WTC11 (cell line): ENCODE data around the gene DKC1.

Experiments used
- ATF2 ChIP-seq: sonication (generic); formaldehyde crosslinking; IDR thresholded peaks from 2 replicates; pipeline ENCODE4 v1.8.1; 2022; ENCODE audit warnings: low read depth, missing genetic modification reagents, borderline replicate concordance
- CREB1 ChIP-seq: sonication (generic); formaldehyde crosslinking; IDR thresholded peaks from 2 replicates; pipeline ENCODE4 v1.8.0; 2023; ENCODE audit warnings: mild to moderate bottlenecking, missing genetic modification reagents
- ESRRA ChIP-seq: sonication (generic); formaldehyde crosslinking; IDR thresholded peaks from 2 replicates; pipeline ENCODE4 v1.8.1; 2022; ENCODE audit warnings: mild to moderate bottlenecking, missing genetic modification reagents, borderline replicate concordance
- FOXK1 ChIP-seq: sonication (generic); formaldehyde crosslinking; IDR thresholded peaks from 2 replicates; pipeline ENCODE4 v1.8.0; 2022; ENCODE audit warnings: mild to moderate bottlenecking, moderate library complexity, missing genetic modification reagents
- FOXP1 ChIP-seq: sonication (generic); formaldehyde crosslinking; IDR thresholded peaks from 2 replicates; pipeline ENCODE4 v1.8.0; 2022; ENCODE audit warnings: missing genetic modification reagents, mild to moderate bottlenecking, moderate library complexity, borderline replicate concordance
- MYBL2 ChIP-seq: sonication (generic); formaldehyde crosslinking; IDR thresholded peaks from 2 replicates; pipeline ENCODE4 v1.8.1; 2023; ENCODE audit warnings: mild to moderate bottlenecking, moderate library complexity, missing genetic modification reagents
- SP1 ChIP-seq: sonication (generic); formaldehyde crosslinking; conservative IDR thresholded peaks from 2 replicates; pipeline ENCODE4 v1.8.1; 2022; ENCODE audit warnings: missing genetic modification reagents
- TEAD1 ChIP-seq: sonication (generic); formaldehyde crosslinking; IDR thresholded peaks from 2 replicates; pipeline ENCODE4 v1.8.0; 2022; ENCODE audit warnings: mild to moderate bottlenecking, missing genetic modification reagents
- ZNF263 ChIP-seq: sonication (generic); formaldehyde crosslinking; IDR thresholded peaks from 2 replicates; pipeline ENCODE4 v1.8.1; 2022; ENCODE audit warnings: low read depth, mild to moderate bottlenecking, moderate library complexity, missing genetic modification reagents
- ZNF317 ChIP-seq: sonication (generic); formaldehyde crosslinking; IDR thresholded peaks from 2 replicates; pipeline ENCODE4 v1.8.1; 2023; ENCODE audit warnings: low read depth, mild to moderate bottlenecking, moderate library complexity, missing genetic modification reagents, borderline replicate concordance
- TF ChIP-seq, protein P1 (sequence below): fragments of 200-600 bp; IDR thresholded peaks from 2 replicates; pipeline ENCODE4 v1.8.0; 2022; ENCODE audit warnings: antibody characterized with exemption
- TF ChIP-seq, protein P2 (sequence below): sonication (generic); formaldehyde crosslinking; IDR thresholded peaks from 2 replicates; pipeline ENCODE4 v1.8.0; 2022; ENCODE audit warnings: mild to moderate bottlenecking, missing genetic modification reagents

GRCh38 chrX:154737136-154737535 is 25.5 kb upstream of the DKC1 start:
- TF ChIP-seq TEAD1 (CRISPR knock-in tag) = no peak
- TF ChIP-seq, protein P1, sequence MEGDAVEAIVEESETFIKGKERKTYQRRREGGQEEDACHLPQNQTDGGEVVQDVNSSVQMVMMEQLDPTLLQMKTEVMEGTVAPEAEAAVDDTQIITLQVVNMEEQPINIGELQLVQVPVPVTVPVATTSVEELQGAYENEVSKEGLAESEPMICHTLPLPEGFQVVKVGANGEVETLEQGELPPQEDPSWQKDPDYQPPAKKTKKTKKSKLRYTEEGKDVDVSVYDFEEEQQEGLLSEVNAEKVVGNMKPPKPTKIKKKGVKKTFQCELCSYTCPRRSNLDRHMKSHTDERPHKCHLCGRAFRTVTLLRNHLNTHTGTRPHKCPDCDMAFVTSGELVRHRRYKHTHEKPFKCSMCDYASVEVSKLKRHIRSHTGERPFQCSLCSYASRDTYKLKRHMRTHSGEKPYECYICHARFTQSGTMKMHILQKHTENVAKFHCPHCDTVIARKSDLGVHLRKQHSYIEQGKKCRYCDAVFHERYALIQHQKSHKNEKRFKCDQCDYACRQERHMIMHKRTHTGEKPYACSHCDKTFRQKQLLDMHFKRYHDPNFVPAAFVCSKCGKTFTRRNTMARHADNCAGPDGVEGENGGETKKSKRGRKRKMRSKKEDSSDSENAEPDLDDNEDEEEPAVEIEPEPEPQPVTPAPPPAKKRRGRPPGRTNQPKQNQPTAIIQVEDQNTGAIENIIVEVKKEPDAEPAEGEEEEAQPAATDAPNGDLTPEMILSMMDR = no peak
- TF ChIP-seq, protein P2, sequence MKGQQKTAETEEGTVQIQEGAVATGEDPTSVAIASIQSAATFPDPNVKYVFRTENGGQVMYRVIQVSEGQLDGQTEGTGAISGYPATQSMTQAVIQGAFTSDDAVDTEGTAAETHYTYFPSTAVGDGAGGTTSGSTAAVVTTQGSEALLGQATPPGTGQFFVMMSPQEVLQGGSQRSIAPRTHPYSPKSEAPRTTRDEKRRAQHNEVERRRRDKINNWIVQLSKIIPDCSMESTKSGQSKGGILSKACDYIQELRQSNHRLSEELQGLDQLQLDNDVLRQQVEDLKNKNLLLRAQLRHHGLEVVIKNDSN = no peak
- TF ChIP-seq FOXP1 (CRISPR knock-in tag) = no peak
- TF ChIP-seq ATF2 = no peak
- TF ChIP-seq MYBL2 (CRISPR knock-in tag) = no peak
- TF ChIP-seq SP1 (CRISPR knock-in tag) = no peak
- no peak for TF ChIP-seq ESRRA (CRISPR knock-in tag)
- TF ChIP-seq CREB1 = no peak
- TF ChIP-seq ZNF317 = no peak
- TF ChIP-seq FOXK1 (CRISPR knock-in tag) = no peak
- TF ChIP-seq ZNF263 (CRISPR knock-in tag) = no peak
